Activated T-cell treated with anti-CD3 and anti-CD28 coated beads for 48 hours (primary cell): ENCODE data around the gene CAMTA1.

Experiments used
- DNase-seq: peaks from one replicate; pipeline ENCODE4 v3.0.0-alpha.2; 2020; ENCODE audit warnings: low read depth

CAMTA1 gene

DNA sequence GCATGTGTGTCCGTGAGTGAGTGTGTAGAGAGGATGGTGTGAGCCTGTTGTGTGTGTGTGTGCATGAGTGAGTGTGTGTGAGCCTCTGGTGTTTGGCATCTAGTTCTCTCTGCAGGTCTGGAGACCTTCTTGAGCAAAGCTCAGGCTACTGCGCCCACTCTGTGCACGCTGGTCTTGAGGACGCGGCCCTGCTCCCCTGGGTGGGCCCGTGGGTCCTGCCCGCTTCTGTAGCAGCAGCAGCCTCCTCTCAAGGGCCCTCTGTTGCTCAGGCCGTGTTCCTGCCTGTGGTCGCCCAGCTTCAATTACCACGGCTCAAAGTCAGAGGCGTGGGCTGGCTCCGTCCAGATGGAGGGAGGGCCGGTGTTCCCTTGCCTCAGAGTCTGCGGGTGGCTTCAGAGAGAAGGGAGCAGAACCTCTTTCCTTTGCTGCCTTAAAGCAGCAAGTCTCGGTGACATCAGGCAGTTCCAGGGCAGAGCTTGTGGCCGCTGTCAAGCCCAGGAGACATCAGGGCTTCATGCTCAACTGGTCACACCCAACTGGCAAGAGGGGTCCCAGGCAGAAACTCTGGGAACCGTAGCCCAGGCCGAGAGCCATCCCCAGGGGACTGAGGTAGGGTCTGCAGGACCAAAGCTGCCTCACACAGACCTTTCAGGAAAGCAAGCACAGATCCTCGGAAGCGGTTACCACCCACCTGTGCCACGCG lies 715.3 kb downstream of the CAMTA1 start:
- DNase-seq = no peak

DNA sequence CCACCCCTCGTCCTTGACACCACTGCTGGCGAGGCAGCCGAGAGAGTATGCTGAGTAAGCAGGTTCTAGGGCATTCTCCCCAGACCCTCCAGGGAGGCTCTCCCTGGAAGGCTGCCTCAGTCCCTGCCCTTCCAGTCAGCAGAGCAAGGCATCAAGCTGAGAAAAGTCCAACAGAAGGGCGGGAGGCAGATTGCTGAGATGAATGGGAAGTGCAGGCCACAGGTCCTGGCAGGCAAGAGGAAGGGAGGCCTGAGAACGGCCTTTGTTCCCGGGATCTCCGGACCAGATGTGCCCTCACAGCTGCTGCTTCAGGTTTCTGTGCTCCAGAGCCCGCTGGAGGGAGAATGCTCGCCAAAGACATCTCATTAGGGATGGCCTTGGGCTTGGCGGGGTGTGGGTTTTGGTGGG lies 715.8 kb downstream of the CAMTA1 start:
- DNase-seq = no peak

DNA sequence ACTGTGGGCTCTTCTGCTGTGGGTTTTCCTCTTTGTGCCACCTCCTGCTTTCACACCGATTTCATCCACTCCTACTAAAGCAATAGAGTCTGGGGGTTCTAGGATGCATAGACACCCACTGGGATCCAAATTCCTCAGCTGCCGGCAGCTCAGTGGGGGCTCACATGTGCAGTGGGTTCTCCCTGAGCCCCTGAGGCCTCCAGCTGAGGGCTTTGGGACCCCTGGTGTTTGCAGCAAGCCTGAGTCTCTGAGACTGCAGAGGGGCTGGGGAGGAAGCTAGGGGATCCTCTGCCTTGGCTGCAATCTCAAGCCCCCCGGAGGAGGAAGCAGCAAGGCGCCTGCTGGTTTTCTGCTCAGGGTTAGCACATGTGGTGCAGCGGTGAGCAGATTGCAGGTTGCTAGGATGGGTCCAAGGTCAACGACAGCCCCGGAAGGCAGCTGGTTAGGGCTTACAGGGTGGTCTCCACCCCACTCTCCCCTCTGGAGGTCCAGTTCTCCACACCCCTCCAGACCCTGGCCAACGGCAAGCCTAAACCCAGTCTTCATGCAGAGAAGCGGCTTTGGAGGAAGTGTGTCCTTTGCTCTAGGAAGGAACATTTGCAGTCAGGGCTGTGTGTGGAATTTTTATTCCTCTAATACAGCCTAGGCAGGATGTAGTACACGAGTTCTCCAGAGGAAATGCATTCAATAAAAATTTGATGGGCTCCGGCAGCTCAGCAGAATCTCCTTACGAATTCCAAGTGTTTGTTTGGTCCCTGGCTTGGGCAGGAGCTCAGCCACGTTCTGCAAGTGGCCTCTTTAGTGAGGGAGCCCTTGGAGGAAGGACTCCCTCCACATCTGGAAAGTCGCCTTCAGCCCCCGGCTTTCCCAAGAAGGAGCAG lies 716.7 kb downstream of the CAMTA1 start:
- DNase-seq = no peak

DNA sequence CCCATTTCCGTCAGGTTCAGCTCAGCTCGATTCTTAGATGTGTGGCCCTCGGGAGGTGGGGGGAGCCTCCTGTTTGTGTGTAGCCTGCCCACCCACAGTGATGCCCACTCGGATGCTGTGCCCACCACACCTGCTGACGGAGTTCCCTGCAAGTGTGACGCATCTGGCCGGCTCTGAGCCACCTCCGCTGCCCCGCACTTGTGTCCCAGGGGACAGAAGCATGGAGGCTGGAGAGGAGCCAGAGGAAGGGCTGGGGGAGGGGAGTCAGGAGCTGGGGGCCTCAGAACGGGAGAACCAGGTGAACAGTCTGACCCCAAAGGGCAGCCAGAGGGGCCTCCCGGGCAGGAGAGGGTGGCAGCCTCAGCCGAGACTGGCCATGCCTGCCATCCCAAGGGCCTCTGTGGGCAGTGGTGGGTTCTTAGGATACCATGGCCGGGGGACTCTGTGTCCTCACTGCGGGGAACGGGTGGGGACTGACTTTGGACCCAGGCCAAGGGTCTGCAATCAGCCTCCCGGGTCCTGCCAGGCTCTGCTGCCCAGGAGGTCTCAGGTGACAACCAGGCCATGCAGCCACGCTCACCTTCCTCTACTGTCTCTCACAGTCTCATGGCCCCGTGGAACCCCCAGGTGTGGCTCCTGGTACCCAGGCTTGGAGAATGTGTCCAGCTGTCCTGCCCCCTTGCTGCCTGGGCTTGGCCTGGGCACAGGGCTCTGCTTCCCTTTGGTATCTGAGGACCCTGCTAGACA lies 718.6 kb downstream of the CAMTA1 start:
- DNase-seq = no peak

DNA sequence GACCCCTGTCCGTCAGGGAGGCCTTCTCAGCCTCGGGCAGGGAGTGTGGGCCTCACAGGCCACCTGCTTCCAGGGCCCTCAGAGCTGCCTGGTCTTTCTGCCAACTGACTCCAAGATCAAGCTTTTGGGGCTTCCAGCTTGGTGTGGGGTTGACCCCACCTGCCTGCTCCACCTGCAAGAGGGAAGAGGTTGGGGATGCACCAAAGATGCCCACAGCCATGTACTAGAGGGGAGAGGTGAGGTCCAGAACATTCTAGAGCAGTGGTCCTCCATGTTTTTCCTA lies 719.1 kb downstream of the CAMTA1 start:
- no peak for DNase-seq

DNA sequence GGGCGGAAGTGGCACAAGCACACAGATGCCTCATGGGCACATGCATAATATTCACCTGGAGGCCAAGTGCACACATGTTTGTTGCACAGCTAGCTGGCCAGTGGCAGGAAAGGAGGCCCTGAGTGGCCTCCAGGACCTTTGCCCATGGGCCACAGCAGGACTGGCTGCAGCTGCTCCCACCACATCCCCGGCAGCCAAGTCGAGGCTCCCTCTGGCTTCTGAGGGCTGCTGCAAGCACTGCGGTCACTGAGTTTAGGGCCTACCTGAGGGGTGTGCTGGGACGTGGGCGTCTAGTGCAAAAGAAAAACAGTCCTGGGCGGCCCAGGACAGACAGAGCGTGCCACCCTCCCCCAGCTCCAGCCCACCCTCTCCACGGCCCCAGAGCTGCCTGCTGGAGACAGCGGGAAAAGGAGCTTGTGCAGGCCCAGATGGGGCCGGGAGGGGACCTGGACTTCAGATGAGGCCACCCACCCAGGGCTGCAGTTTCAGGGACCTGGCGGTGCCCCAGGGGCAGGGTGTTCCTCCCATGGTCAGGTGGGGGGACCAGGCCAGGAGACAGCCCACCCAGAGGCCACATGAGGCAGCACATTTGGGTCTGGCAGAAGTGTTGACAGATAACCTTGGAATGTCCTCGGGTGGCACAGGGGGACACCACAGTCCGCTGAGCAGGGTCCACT lies 720.0 kb downstream of the CAMTA1 start:
- DNase-seq = no peak

DNA sequence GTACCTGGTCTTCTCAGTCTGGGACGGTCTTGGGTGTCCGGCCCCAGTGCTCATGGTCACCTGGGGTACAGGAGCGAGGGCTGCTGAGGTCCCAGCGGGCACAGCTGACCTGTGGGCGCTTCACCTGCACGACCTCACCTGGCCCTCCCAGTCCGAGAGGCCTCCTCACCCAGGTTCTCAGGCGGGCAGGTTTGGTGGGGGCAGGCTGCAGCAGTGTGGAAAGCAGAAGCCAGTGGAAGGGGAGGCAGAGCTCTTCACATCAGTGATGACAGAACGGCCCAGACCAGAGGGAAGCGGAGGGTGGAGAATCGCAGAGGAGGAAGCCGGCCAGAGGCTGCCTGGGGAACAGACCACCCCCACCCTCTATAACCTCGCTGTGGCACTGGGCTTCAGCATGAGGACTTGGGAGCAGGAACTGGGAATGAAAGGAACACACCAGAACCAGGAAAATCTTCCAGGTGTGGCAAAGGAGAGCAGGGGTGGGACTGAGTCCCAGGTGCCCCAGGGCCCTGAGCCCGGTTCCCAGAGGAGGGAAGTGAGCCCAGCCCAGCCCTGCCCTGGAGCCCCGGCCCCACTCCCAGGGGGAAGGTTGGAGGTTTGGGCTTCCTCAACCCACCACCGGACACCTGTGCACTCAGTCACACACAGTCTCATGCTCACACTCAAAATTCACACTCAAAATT lies 720.7 kb downstream of the CAMTA1 start:
- no peak for DNase-seq

DNA sequence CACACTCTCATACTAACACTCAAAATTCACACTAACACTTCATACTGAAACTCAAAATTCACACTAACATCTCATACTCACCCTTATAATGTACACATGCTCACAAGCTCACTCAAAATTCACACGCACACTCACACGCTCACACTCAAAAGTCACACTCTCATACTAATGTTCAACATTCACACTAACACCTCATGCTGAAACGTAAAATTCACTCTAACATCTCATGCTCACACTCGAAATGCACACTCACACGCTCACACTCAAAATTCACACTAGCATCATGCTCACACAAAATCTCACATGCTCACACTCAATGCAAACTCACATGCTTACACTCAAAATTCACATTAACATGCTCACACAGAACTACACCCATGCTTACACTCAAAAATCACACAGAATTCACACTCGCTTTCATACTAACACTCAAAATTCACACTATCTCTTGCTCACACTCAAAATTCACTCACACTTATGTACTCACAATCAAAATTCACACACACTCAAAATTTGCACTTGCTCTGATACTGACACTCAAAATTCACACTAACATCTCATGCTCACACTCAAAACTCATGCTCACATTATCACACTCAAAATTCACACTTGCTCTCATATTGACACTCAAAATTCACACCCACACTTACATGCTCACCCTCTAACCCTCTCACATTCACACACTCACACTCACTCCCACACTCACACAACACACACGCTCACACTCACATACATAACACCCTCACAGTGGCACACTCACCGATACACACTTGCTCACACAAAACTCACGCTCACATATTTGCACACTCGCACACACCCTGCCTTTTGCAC lies 721.4 kb downstream of the CAMTA1 start:
- no peak for DNase-seq

DNA sequence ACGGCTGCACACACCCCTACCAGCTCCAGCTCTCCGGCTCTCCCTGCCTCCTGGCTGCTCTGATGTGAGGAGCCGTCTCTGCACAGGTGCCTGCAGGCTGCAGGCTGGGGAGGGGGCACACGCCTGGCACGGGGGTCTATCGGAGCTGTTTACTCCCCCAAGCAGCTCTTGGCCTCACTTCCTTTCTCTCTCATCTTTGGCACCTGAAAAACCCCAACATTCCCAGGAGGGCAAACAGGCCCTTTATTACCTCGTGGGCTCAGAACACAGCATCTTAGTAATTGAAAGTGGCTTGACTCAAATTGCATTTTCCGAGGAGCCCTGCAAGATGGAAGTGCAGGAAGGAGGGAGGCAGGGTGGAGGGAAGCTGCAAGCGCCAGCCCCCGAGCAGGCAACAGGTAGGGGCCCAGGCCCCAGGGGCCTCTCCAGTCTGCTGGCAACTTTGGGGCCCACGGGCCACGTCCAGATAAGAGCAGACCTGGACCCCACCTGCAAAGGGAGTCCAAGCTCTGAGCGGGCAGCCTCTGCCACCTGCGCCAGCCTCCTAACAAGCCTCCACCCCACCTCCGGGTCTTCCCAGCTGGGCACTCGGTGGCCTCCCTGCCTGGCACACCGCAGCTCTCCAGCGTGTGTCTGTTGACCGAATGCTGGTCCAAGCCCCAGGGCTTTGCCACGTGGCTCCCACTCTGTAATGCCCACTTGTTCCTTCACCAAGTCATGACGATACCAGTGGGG lies 722.2 kb downstream of the CAMTA1 start:
- no peak for DNase-seq

DNA sequence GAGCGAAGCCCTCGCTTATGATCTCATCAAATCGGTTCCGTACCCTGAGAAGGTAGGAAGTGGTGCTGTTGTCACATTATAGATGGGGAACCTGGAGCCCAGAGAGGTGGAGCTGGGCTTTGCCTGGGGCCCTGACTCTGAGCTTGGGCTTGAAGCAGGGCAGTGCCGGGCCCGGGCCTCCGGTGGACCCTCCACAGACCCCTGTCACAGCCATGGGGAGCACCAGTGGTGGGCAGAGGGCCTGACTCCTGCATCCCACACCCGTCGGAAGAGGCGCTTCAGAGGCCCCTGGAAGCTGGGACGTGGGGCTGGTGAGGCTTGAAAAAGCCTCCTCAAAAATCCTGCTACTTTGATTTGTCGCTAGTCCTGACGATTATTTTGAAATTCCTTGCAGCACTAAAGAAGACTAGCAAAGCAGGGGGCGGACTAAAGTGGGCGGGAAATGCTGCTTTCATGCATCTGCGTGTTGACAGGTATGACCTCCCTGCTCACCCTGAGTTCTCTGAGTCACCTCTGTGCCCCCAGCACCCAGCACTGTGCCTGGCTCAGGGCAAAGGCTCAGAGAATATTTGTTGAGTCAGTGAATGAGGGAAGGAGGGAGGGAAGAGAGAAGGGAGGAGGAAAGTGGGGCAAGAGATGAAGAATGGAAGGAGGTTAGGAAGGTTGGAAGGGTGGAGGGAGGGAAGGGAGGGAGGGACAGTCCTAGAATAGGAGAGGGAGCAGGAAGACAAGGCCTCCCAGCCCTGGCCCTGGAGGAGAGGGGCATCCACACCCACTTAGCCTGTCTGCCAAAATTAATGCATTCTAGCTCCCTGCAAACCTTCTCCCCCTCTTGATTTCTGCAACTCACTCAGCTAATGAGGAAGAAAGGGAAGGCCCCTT lies 723.0 kb downstream of the CAMTA1 start:
- no peak for DNase-seq

DNA sequence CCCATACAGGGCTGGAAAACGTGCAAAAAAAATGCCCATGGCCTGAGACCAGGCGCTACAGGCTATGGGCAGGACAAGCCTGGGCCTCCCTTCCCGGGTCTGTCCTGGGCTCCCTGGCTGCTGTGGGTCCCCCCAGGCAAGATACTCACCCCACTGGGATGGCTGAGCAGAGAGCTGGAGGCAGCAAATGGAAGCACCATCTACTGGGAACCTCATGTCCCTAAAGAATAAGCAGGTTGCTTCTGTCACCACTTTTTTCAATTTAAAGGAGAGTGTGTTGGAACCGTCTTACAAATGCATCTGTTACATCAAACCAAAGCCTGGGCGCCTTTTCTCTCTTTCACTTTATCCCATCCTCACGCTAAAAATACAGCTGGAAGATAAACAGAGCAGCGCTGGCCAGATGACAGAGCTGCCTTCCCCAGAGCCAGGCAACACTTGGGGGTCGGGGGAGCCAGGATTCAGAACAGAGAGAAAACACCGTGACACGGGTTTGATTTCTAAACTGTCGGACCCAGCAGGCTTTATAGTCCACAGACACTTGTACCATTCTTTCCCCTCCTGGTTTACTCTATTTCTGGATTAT lies 723.8 kb downstream of the CAMTA1 start:
- no peak for DNase-seq

DNA sequence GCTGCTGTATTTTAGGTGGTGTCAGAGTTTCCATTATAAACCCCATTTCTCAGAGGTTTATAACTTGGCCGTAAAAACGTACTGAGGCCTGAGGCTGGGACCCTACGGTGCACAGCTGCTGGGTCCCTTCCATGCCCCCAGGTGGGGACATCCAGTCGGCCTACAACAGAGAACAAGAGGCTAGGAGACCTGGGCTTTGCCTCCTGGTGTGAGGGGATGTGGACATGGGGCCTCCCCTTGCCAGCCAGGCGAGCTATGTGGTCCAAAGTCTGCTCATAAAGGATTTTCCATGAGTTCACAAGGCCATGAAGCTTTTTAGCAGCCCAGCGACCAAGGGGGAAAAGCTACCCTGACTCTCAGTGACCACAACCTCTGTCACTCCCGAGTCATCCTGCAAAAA lies 724.3 kb downstream of the CAMTA1 start:
- DNase-seq = no peak

DNA sequence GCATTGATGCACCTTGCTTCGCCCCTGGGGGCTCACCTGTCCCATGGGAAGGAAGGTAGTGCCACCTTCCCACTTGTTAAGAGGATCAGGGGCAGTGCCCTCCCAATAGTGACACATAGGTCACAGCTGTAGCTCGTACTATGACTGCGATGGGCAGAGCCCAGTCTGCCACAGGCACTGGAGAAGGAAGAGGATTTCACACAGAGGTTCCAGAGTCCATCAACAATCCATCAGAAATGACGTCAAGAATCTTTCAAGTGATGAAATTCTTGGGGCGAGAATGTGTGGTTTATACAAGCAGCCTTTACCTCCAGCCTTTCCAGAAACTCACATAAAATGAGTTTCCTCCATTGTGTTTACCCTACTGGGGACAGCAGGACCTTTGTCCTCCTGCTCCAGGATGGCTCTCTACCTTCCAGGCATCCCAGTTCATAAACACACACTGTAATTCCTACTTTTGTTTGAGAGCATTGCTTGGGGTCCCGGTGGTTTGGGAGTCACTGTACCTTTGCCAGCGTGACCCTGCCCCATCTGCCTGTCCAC lies 725.2 kb downstream of the CAMTA1 start:
- DNase-seq = no peak

DNA sequence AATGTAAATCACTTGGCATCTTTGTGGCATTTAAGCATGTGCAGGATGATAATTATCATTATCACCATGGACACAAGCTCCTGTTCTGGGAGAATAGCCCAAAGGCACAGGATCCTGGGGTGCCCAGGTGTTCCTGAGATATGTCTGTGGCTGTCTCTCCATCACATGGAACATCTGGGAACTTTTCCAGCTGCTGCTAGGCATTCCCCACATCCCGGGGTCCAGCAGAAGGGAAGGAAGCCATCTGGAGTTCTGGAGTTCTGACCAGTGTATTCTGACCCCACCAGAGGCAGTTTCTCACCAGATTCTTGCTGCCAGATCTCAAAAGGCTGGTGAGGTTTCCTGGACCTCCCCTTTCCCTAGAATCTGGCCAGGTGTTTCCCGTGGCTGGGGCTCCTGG lies 726.1 kb downstream of the CAMTA1 start:
- no peak for DNase-seq

DNA sequence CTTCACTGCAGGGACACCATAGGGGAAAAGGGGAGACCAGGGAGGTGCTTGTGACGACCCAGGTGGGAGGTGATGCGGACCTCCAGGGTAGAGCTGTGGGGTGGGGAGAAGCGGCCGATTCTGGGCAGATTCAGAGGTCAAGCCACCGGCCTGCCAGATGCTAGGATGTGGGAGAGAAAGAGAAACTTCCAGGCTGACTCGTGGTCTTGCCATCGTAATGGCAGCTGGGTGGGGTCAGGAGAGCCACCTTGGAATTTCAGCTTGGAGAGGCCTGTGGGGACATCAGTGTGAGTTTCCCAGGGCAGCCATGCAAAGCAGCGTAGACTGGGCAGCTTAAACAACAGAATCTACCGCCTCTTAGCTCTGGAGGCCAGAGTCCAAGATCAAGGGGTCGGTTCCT lies 727.8 kb downstream of the CAMTA1 start:
- DNase-seq = no peak

DNA sequence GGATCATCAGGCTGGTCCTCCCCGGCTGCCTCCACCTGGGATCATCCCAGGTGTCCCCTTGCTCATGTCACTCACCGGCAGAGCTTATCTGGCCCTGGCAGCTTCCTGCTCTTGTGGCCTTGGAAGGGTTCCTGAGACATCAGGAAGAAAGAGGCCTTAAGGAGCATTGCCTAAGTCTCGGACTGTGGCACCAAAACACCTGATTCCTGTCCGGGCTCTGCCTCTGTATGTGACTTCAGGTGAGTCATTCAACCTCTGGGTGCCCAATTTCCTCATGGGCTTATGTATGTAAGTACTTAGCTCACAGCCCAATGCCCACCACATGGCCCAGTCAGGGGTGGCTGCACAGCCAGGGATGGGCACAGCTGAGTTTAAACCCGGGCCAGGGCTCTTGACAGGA lies 729.9 kb downstream of the CAMTA1 start:
- no peak for DNase-seq

DNA sequence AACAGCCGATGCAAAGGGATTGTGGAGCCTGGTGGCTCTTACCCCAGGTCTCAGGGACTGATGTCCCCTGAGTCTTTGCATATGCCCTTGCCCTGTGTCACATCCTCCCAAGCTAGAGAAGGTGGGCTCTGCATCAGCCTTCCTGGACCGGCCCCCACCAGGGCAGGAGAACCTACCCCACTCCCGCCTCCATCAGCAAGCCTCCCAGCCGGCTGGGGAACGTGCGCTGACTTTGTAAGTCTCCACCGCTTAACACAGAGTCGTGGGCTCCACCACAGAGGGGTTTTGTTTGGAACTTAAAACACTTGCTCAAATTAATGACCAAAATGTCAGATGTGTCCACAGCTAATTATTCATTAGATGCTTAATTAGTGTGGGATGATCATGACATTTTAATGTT lies 730.6 kb downstream of the CAMTA1 start:
- no peak for DNase-seq

DNA sequence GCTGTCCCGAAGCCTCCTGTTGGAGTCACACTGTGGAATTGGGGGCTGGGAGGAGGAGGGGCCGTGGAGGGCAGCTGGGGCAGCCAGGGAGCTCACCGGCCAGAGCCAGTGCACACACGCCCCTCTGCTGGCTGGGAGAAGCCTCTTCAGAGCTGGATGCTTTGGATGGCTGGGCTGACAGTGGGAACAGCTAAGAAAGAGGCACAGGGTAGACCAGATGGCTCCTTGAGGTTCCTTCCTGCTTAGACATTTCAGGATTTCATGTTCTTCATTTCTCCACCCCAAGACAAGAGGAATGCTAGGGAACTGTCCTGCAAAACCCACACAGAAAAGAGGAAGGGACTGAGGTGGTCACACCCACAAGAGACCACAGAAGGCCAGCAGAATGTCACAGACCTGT lies 731.1 kb downstream of the CAMTA1 start:
- no peak for DNase-seq

DNA sequence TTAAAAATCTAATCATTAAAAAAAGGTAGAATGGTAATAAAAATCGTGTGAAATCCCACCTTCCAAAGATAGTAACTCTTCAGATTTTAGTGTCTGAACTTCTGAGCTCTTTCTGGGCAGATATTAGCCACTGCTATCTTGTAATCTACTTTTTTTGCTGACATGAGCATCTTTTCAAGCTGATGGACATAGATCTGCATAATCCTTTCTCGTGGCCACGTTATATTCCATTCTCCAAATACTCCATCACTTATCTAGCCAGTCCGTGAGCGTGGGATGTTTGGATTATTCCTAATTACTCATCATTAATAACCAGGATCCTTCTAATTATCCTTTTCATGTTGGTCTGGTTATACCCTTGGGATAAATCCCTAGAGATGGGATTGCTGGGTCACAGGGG lies 731.7 kb downstream of the CAMTA1 start:
- no peak for DNase-seq
